BLaER1 treated with 17β-estradiol and CSF1 and Interleukin-3, amounts not matched to agents 10 nM and 100 nM (cell line): ENCODE measurements around the gene ACVR1.
A peak's percentile ranks its signal among the peaks of the same experiment; 100 is the strongest.

Experiments used
- H3K27ac ChIP-seq, 11 experiments: shearing (Covaris generic); formaldehyde crosslinking; 2 replicates each; pipeline ENCODE4 v1.8.1; 2022
- H3K27me3 ChIP-seq, 11 experiments: shearing (Covaris generic); formaldehyde crosslinking; 2 replicates each; pipeline ENCODE4 v1.8.1; 2022
- H3K36me3 ChIP-seq, 11 experiments: shearing (Covaris generic); formaldehyde crosslinking; 2 replicates each; pipeline ENCODE4 v1.8.1; 2022
- H3K4me1 ChIP-seq, 10 experiments: shearing (Covaris generic); formaldehyde crosslinking; 2 replicates each; pipeline ENCODE4 v1.8.1; 2022
- H3K4me2 ChIP-seq, 11 experiments: shearing (Covaris generic); formaldehyde crosslinking; 2 replicates each; pipeline ENCODE4 v1.8.1; 2022
- H3K4me3 ChIP-seq, 10 experiments: shearing (Covaris generic); formaldehyde crosslinking; 2 replicates each; pipeline ENCODE4 v1.8.1; 2022
- H3K9ac ChIP-seq, 11 experiments: shearing (Covaris generic); formaldehyde crosslinking; 2 replicates each; pipeline ENCODE4 v1.8.1; 2022
- H3K9me3 ChIP-seq, 11 experiments: shearing (Covaris generic); formaldehyde crosslinking; replicated peaks in 1 of 11; 2 replicates each; pipeline ENCODE4 v1.8.1; 2022
- H4K20me1 ChIP-seq, 11 experiments: shearing (Covaris generic); formaldehyde crosslinking; 2 replicates each; pipeline ENCODE4 v1.8.1; 2022
- Cebpa-rat ChIP-seq, 11 experiments: shearing (Covaris generic); IDR thresholded peaks; 2 replicates each; pipeline ENCODE4 v1.8.1; 2022

The ACVR1 gene

DNA sequence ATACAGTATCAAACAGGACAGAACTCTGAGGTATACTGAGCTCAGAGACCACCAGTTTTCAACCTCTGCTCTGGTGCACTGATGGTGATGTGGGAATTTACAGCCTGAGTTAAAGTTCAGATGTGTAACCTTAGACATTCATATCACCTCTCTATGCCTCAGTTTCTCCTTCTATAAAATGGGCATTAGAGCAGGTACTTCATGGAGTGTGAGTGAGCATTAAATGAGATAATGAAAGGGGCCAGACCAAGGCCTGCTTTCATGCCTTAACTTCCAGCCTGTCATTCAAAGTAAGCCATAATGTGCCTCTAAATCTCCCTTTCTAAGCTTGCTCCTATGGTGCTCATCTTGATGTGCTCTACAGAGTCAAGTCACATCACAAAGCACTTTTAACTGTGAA lies 8.4 kb downstream of the ACVR1 start:
- H3K27ac ChIP-seq, result no peak overlapping the region
- no peaks in the 10 kb centered on the region for H3K36me3 ChIP-seq
- no peaks in the 10 kb centered on the region for H3K4me1 ChIP-seq
- H3K9ac ChIP-seq, result no peak overlapping the region
- H3K9me3 ChIP-seq, result no peaks in the 10 kb centered on the region
- no peaks in the 10 kb centered on the region for H3K27me3 ChIP-seq
- H3K4me3 ChIP-seq, result no peak overlapping the region
- H4K20me1 ChIP-seq, result peaks cover 0 to 53% (median 9%) of the 10 kb centered on the region in 11 experiments; a peak in 12 of 22 replicates
- no peak overlapping the region for H3K4me2 ChIP-seq
- TF ChIP-seq Cebpa-rat (IDR thresholded peaks at IDR 0.05), result no peak

DNA sequence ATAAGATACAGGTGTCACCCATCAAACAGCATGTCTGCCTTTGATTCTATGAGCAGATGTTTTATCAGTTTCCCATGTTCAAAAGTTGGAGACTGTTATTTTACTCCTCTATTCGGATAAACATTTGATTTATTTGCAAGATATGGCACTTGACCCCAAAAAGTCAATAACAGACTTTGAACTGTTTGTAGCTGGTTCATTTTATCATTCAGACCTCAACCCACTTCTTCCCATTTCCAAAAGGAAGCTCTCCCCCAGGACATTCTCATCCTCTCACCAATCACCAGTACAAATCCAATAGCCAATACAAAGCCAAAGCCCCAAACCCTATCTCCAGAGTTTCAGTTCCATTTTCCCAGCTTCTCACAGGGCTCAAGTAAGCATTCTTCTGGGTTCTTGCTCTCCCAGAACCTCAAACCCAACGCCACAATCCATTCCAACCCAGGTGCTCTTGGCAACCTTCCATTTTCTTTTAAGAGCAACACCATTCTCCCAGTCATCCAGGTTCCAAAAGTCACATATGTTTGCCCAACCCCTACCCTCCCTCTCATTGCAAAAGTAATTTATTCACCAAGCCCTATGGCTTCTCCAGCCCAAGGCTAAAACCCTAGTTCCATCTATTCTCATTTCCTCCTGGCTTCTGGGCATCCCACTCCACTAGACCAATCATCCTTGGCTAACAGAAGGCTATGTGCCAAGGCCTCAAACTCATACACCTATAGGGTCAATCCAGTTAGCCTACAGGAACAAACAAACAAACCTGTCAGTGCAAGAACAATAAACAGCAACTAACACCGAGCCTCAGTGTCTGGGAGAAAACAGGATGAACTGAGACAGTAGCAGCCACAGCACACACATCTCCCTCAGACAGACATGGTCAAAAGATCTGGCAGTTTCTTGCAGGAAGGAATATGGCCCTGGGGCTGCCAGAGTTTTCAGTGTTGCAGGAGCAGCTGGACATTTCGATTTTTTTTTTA lies 9.2 kb downstream of the ACVR1 start:
- H3K27me3 ChIP-seq, result no peaks in the 10 kb centered on the region
- no peaks in the 10 kb centered on the region for H3K4me1 ChIP-seq
- TF ChIP-seq Cebpa-rat (IDR thresholded peaks at IDR 0.05), result no peak
- H3K36me3 ChIP-seq, result no peaks in the 10 kb centered on the region
- no peaks in the 10 kb centered on the region for H3K9me3 ChIP-seq
- H3K4me2 ChIP-seq, result no peak overlapping the region
- H4K20me1 ChIP-seq, result peaks cover 0 to 49% (median 5%) of the 10 kb centered on the region in 11 experiments; a peak in 11 of 22 replicates
- H3K27ac ChIP-seq, result no peak overlapping the region
- no peak overlapping the region for H3K4me3 ChIP-seq
- H3K9ac ChIP-seq, result no peak overlapping the region

GRCh38 chr2:157866202-157866601 lies 9.9 kb downstream of the ACVR1 start:
- no peak overlapping the region for H3K4me3 ChIP-seq
- no peak overlapping the region for H3K9ac ChIP-seq
- no peak for TF ChIP-seq Cebpa-rat (IDR thresholded peaks at IDR 0.05)
- no peak overlapping the region for H3K4me2 ChIP-seq
- H3K27me3 ChIP-seq, result no peaks in the 10 kb centered on the region
- H3K9me3 ChIP-seq, result no peaks in the 10 kb centered on the region
- no peaks in the 10 kb centered on the region for H3K4me1 ChIP-seq
- no peaks in the 10 kb centered on the region for H3K36me3 ChIP-seq
- no peak overlapping the region for H3K27ac ChIP-seq
- peaks cover 0 to 41% (median 5%) of the 10 kb centered on the region in 11 experiments; a peak in 10 of 22 replicates for H4K20me1 ChIP-seq

GRCh38 chr2:157864857-157865430 lies 11.2 kb downstream of the ACVR1 start:
- H4K20me1 ChIP-seq, result peaks cover 0 to 40% (median 4%) of the 10 kb centered on the region in 11 experiments; a peak in 8 of 22 replicates
- no peak for TF ChIP-seq Cebpa-rat (IDR thresholded peaks at IDR 0.05)
- no peak overlapping the region for H3K9ac ChIP-seq
- peaks cover 0 to 8% (median 0%) of the 10 kb centered on the region in 11 experiments; a peak in 1 of 22 replicates for H3K36me3 ChIP-seq
- no peak overlapping the region for H3K4me2 ChIP-seq
- no peaks in the 10 kb centered on the region for H3K4me1 ChIP-seq
- H3K4me3 ChIP-seq, result no peak overlapping the region
- no peaks in the 10 kb centered on the region for H3K27me3 ChIP-seq
- no peak overlapping the region for H3K27ac ChIP-seq
- no peaks in the 10 kb centered on the region for H3K9me3 ChIP-seq

DNA sequence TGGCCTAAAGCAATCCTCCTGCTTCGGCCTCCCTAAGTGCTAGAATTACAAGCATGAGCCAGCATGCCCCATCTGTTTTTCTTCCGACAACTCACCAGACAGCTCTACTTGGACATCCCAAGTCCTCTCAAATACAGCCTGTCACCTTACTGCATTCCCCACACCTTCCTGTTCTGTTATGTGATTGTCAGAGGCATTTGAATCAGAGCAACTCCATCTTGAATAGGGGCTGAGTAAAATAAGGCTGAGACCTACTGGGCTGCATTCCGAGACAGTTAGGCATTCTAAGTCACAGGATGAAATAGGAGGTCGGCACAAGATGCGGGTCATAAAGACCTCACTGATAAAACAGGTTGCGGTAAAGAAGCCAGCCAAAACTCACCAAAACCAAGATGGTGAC lies 17.3 kb downstream of the ACVR1 start:
- no peak for TF ChIP-seq Cebpa-rat (IDR thresholded peaks at IDR 0.05)
- no peak overlapping the region for H3K4me2 ChIP-seq
- H4K20me1 ChIP-seq, result peaks cover 0 to 8% (median 0%) of the 10 kb centered on the region in 11 experiments; a peak in 5 of 22 replicates
- H3K9ac ChIP-seq, result no peak overlapping the region
- peaks cover 0 to 24% (median 0%) of the 10 kb centered on the region in 11 experiments; a peak in 8 of 22 replicates for H3K36me3 ChIP-seq
- H3K27me3 ChIP-seq, result no peaks in the 10 kb centered on the region
- no peak overlapping the region for H3K4me3 ChIP-seq
- peaks cover 0 to 23% (median 0%) of the 10 kb centered on the region in 10 experiments; a peak in 9 of 20 replicates for H3K4me1 ChIP-seq
- H3K9me3 ChIP-seq, result no peaks in the 10 kb centered on the region
- no peak overlapping the region for H3K27ac ChIP-seq

DNA sequence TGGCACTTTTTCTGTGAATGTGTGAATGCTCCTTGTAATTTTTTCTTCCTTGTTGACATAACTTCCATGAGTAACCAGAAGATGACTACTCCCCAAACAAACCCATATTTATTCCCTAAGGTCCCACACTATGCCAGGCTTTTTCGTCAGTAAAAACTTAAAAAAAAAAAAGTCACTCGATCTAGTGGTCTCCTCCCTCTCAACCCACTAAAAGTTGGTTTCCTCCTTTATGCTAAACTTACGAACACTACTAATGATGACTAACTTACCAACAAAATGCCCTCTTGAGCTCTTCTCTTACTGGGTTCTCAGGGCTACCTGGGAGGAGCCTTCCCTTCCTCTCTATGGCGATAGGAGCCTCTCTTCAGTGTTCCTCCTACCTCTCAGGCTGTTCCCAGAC lies 18.2 kb downstream of the ACVR1 start:
- Histone ChIP-seq H3K4me3 (no peak overlapping the region), H3K9me3 (no peaks in the 10 kb centered on the region), H3K27ac (no peak overlapping the region), H3K27me3 (no peaks in the 10 kb centered on the region), H3K36me3 (peaks cover 0 to 24% (median 0%) of the 10 kb centered on the region in 11 experiments; a peak in 8 of 22 replicates), H4K20me1 (peaks cover 0 to 8% (median 0%) of the 10 kb centered on the region in 11 experiments; a peak in 5 of 22 replicates), H3K4me2 (no peak overlapping the region), H3K9ac (no peak overlapping the region), H3K4me1 (peaks cover 0 to 32% (median 0%) of the 10 kb centered on the region in 10 experiments; a peak in 9 of 20 replicates)
- no peak for TF ChIP-seq Cebpa-rat (IDR thresholded peaks at IDR 0.05)

DNA sequence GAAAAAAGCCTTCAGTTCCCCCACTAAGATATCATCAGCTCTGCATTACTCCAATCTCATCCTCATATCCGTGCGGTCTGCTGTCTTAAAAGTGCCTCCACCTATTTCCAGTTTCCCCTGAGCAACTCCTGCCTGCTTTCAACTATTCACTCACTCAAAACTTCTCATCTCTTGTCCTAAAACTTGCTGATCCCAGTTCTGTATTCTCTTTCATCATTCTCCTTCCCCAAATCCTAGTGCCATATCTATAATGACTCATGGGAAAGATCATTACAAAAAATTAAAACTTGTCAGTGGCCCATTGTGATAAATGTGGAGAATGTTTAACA lies 20.0 kb downstream of the ACVR1 start:
- H3K27ac ChIP-seq, result peak overlapping the region in 4 of 11 experiments; percentile 35 to 82 (median 51); a peak in 5 of 22 replicates
- H3K9me3 ChIP-seq, result no peaks in the 10 kb centered on the region
- peak overlapping the region in 1 of 11 experiments; percentile 64; a peak in 1 of 22 replicates for H3K9ac ChIP-seq
- no peak overlapping the region for H3K4me3 ChIP-seq
- no peaks in the 10 kb centered on the region for H3K27me3 ChIP-seq
- no peak for TF ChIP-seq Cebpa-rat (IDR thresholded peaks at IDR 0.05)
- peaks cover 0 to 35% (median 0%) of the 10 kb centered on the region in 10 experiments; a peak in 9 of 20 replicates for H3K4me1 ChIP-seq
- H3K36me3 ChIP-seq, result peaks cover 0 to 24% (median 0%) of the 10 kb centered on the region in 11 experiments; a peak in 8 of 22 replicates
- peak overlapping the region in 4 of 11 experiments; percentile 12 to 69 (median 52); a peak in 7 of 22 replicates for H3K4me2 ChIP-seq
- peaks cover 0 to 8% (median 0%) of the 10 kb centered on the region in 11 experiments; a peak in 5 of 22 replicates for H4K20me1 ChIP-seq

GRCh38 chr2:157853820-157854219 lies 22.3 kb downstream of the ACVR1 start:
- H3K4me1 ChIP-seq, result peaks cover 0 to 35% (median 0%) of the 10 kb centered on the region in 10 experiments; a peak in 9 of 20 replicates
- H3K27ac ChIP-seq, result no peak overlapping the region
- no peak overlapping the region for H3K9ac ChIP-seq
- no peaks in the 10 kb centered on the region for H3K27me3 ChIP-seq
- TF ChIP-seq Cebpa-rat (IDR thresholded peaks at IDR 0.05), result no peak
- peaks cover 0 to 22% (median 0%) of the 10 kb centered on the region in 11 experiments; a peak in 9 of 22 replicates for H3K36me3 ChIP-seq
- H4K20me1 ChIP-seq, result no peaks in the 10 kb centered on the region; a peak in 1 of 22 replicates
- H3K4me3 ChIP-seq, result no peak overlapping the region
- H3K9me3 ChIP-seq, result peaks cover 0 to 3% (median under 1%) of the 10 kb centered on the region in 11 experiments; a peak in 8 of 22 replicates
- no peak overlapping the region for H3K4me2 ChIP-seq

DNA sequence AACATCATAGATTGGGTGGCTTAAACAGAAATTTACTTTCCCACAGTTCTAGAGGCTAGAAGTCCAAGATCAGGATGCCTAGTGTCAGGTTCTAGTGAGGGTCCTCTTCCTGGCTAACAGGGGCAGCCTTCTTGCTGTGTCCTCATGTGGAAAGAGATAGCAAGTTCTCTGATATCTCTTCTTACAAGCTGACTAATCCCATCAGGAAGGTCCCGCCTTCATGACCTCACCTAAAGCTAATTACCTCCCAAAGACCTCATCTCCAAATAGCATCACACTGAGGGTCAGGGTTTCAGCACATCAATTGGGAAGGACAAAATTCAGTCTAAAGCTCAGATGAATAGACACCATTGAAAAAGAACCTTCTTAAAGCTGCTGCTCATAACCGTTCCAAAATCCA lies 22.9 kb downstream of the ACVR1 start:
- Histone ChIP-seq H3K27ac (no peak overlapping the region), H3K4me3 (no peak overlapping the region), H3K9me3 (peaks cover 3 to 9% (median 6%) of the 10 kb centered on the region in 11 experiments; a peak in 17 of 22 replicates), H3K36me3 (peaks cover 0 to 24% (median 4%) of the 10 kb centered on the region in 11 experiments; a peak in 9 of 22 replicates), H3K27me3 (no peaks in the 10 kb centered on the region), H3K4me2 (peak overlapping the region in 2 of 11 experiments; percentile 10 to 42; a peak in 2 of 22 replicates), H3K9ac (no peak overlapping the region), H4K20me1 (no peaks in the 10 kb centered on the region; a peak in 1 of 22 replicates), H3K4me1 (peaks cover 0 to 35% (median 0%) of the 10 kb centered on the region in 10 experiments; a peak in 9 of 20 replicates)
- no peak for TF ChIP-seq Cebpa-rat (IDR thresholded peaks at IDR 0.05)
